ENCODE measurements around the gene DPYSL5.

GRCh38 chr2:26997394-26997793, 149.5 kb downstream of the DPYSL5 start:
- TF ChIP-seq RCOR1 (IDR thresholded peaks at IDR 0.05; ENCODE audit: borderline replicate concordance in 1 of 2, low read depth in 2 of 2, low read length in 2 of 2) (no peak), GTF2F1 (IDR thresholded peaks at IDR 0.05; ENCODE audit: low read depth, low read length) (no peak), HMBOX1 (IDR thresholded peaks at IDR 0.05) (no peak), MAX (CRISPR knock-in tag; IDR thresholded peaks at IDR 0.05) (no peak), SMARCA4 (IDR thresholded peaks at IDR 0.05) (no peak), FOSL1 (tag; conservative IDR thresholded peaks at IDR 0.05) (no peak), FOXK2 (conservative IDR thresholded peaks at IDR 0.05 in 1 of 2, IDR thresholded peaks at IDR 0.05 in 1 of 2; ENCODE audit: low read depth in 2 of 2) (no peak), RAD21 (CRISPR knock-in tag; conservative IDR thresholded peaks at IDR 0.05 in 1 of 2, IDR thresholded peaks at IDR 0.05 in 1 of 2) (no peak), ETS1 (conservative IDR thresholded peaks at IDR 0.05; ENCODE audit: control insufficient read depth, low read depth, low read length) (no peak), ZFX (CRISPR knock-in tag; IDR thresholded peaks at IDR 0.05) (no peak), EZH2 (IDR thresholded peaks at IDR 0.05; ENCODE audit: borderline replicate concordance, low read depth, low read length) (no peak)

Data from K562 (cell line).